Hair follicle dermal papilla cell (primary cell): ENCODE results near the gene KRTAP5-8. TPM values are rescaled to one million over a fixed set of nuclear protein-coding genes. Genes with fewer than 3 reads are reported as not detected.

ENCODE experiments used
- small RNA-seq: library from RNA; depleted of rRNA; stranded (forward); fragments of <200 nt; gene quantifications from one replicate; pipeline ENCODE3, GENCODE V24; 2012
- total RNA-seq: library from RNA; depleted of rRNA; stranded (reverse); fragments of >200 nt; gene quantifications from 2 replicates; pipeline ENCODE4 v1.2.3, GENCODE V29; 2012

Gene KRTAP5-8
- total RNA-seq, result not detected in 2 replicates

GRCh38 chr11:71537977-71538665 is at the start of gene KRTAP5-8:
KRTAP5-8 (plus strand) TSS chr11:71538025; CDS start chr11:71538056, 31 bp downstream.

GRCh38 chr11:71526796-71527575 is 10.8 kb upstream of the KRTAP5-8 start, which contains the start of gene KRTAP5-7:
KRTAP5-7 (plus strand) TSS chr11:71527267; CDS start chr11:71527301, 34 bp downstream.

GRCh38 chr11:71548120-71548519 is 10.3 kb downstream of the KRTAP5-8 start, which contains the start of gene KRTAP5-9:
KRTAP5-9 (plus strand) TSS chr11:71548420; CDS start chr11:71548658, 238 bp downstream.

GRCh38 chr11:71565263-71565662 is 27.4 kb downstream of the KRTAP5-8 start, which contains the start of gene KRTAP5-10:
KRTAP5-10 (plus strand) TSS chr11:71565563; CDS start chr11:71565588, 25 bp downstream.

GRCh38 chr11:71582309-71582895 is 44.6 kb downstream of the KRTAP5-8 start, which contains the start of gene KRTAP5-11:
KRTAP5-11 (minus strand) TSS chr11:71582875; CDS start chr11:71582837, 38 bp downstream.

Small RNAs within 50 kb of the gene (small RNA-seq; reads per million reads assigned to genes)
- not detected for gene AP000867.1
- gene KRTAP5-14P, result not detected

Other genes with a start within 250 kb of the KRTAP5-8 start
- 55.3 and 74.2 TPM in 2 replicates for gene DHCR7, start 89.6 kb upstream of the KRTAP5-8 start, total RNA-seq
- gene NADSYN1, start 84.8 kb upstream of the KRTAP5-8 start, total RNA-seq, result 63.1 and 78.5 TPM in 2 replicates
- 0.61 and 0.65 TPM in 2 replicates for gene KRTAP5-7, start 10.8 kb upstream of the KRTAP5-8 start, total RNA-seq
- gene KRTAP5-9, start 10.4 kb downstream of the KRTAP5-8 start, total RNA-seq, result 0.16 TPM in 1 of 2 replicates, not detected in the other
- not detected in 2 replicates for gene KRTAP5-10, start 27.5 kb downstream of the KRTAP5-8 start, total RNA-seq
- not detected in 2 replicates for gene KRTAP5-11, start 44.9 kb downstream of the KRTAP5-8 start, total RNA-seq